Suprapubic skin (tissue), 4 donors: Measurements from ENCODE around the gene ESR2. TPM values are rescaled to one million over a fixed set of nuclear protein-coding genes. Genes with fewer than 3 reads are reported as not detected.

Source experiments
- total RNA-seq, 4 donors: library from RNA; depleted of rRNA; stranded (reverse); fragments of >200 nt; gene quantifications; one replicate each; pipeline ENCODE4 v1.1.0, GENCODE V29; 2016

Gene ESR2
- total RNA-seq, 4 donors from 2014 or later = 0.38 to 1.4 (median 1.1) TPM; not detected in 1

Other genes starting within 250 kb of the ESR2 start
- 10 to 100 TPM; 21.5 to 42.0 (median 33.0) TPM for gene MTHFD1, start 94.0 kb upstream of the ESR2 start, total RNA-seq
- under 1 TPM; 0.08 to 0.56 (median 0.34) TPM for gene AKAP5, start 171.1 kb upstream of the ESR2 start, total RNA-seq
- 10 to 100 TPM in 3 of 4 donors, 1 to 10 TPM in 1; 5.9 to 29.9 (median 11.4) TPM for gene ZBTB25, start 209.5 kb upstream of the ESR2 start, total RNA-seq
- 100 to 1,000 TPM in 1 of 4 donors, 10 to 100 TPM in 3; 33.4 to 129 (median 59.8) TPM for gene ZBTB1, start 210.4 kb upstream of the ESR2 start, total RNA-seq
- 10 to 100 TPM; 70.8 to 98.0 (median 91.6) TPM for gene HSPA2, start 246.4 kb upstream of the ESR2 start, total RNA-seq